SK-N-MC (cell line): ENCODE measurements around the gene ACCSL.

Experiments used
- EZH2 ChIP-seq: fragments of 200-600 bp; sonication (generic); IDR thresholded peaks from one replicate; pipeline ENCODE4 v1.6.1; 2017; ENCODE audit warnings: antibody characterized with exemption
- FOXP2 ChIP-seq: optimal IDR thresholded peaks from 2 replicates; pipeline ENCODE3; 2011; ENCODE audit warnings: mild to moderate bottlenecking, moderate library complexity; ENCODE audit not compliant: insufficient read depth; ENCODE audit errors: extremely low read length, control extremely low read depth
- POLR2AphosphoS5 ChIP-seq: IDR thresholded peaks from 2 replicates; pipeline ENCODE4 v1.6.1; 2012; ENCODE audit warnings: mild to moderate bottlenecking, low read depth, low read length, borderline replicate concordance

GRCh38 chr11:44003736-44004451, 43.9 kb upstream of the ACCSL start:
- TF ChIP-seq EZH2 = no peak
- no peak for TF ChIP-seq POLR2AphosphoS5
- TF ChIP-seq FOXP2 = no peak
